ENCODE results near the gene TEX35. TPM values are rescaled to one million over a fixed set of nuclear protein-coding genes. Genes with fewer than 3 reads are reported as not detected.

TEX35 gene
- total and polyA plus RNA-seq, 3 donors from 2014 or later: 32.1 to 131 (median 69.9) TPM

DNA sequence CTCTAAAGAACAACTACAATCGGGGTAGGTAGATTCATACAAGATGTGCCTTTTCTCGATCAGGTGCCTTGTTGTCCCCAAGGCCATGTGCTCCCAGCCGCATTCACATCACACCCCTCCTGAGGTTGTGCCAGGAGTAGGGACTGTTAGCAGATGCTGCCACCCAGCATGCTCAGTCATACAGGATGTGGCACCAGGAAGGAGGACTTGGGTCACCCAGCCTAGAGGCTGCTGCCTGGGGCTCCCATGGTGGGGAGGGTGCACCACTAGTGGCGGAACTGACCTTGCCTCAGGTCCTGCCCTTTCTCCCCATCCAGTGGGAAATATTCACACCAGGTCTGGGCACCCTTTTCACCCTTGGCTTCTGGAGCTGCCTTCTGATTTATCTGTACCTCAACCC is 8.3 kb downstream of the TEX35 start:
- intact Hi-C loops (cut with DNase I; ENCODE audit: low total_unique reads): no loop called here
- no peaks in the 10 kb centered on the region for H3K9me3 ChIP-seq
- 97 to 100% methylated on average over 3 to 4 of the region's 4 CpGs for WGBS, 2 donors
- no peaks in the 10 kb centered on the region for H3K4me1 ChIP-seq
- no peaks in the 10 kb centered on the region for H3K36me3 ChIP-seq (ENCODE audit: low read depth, missing control alignments)
- no peak overlapping the region for H3K27ac ChIP-seq
- H3K27me3 ChIP-seq: no peaks in the 10 kb centered on the region
- no peak overlapping the region for H3K4me3 ChIP-seq
- DNase-seq: no peak
- TF ChIP-seq, protein P1, sequence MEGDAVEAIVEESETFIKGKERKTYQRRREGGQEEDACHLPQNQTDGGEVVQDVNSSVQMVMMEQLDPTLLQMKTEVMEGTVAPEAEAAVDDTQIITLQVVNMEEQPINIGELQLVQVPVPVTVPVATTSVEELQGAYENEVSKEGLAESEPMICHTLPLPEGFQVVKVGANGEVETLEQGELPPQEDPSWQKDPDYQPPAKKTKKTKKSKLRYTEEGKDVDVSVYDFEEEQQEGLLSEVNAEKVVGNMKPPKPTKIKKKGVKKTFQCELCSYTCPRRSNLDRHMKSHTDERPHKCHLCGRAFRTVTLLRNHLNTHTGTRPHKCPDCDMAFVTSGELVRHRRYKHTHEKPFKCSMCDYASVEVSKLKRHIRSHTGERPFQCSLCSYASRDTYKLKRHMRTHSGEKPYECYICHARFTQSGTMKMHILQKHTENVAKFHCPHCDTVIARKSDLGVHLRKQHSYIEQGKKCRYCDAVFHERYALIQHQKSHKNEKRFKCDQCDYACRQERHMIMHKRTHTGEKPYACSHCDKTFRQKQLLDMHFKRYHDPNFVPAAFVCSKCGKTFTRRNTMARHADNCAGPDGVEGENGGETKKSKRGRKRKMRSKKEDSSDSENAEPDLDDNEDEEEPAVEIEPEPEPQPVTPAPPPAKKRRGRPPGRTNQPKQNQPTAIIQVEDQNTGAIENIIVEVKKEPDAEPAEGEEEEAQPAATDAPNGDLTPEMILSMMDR (IDR thresholded peaks at IDR 0.05): no peak
- no peak for TF ChIP-seq POLR2A (IDR thresholded peaks at IDR 0.05)

DNA sequence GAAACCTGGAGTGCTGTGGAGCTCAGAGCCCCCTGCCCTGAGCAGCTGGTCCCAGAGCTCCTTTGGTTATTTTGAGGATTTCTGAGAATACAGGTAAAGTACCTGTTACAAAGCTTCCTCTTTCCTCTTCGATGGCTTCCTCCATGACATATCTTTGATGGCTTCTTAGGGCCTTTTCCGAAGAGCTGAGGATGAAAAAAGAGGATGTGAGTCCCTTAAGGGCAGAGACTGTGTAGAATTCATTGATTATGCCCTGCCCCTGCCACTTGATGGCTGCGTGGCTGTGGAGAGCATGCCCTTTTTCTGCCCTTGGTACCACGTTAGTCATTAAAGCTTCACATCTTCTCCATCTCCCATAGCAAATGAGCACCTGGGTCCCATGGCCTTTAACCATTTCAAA is 14.2 kb downstream of the TEX35 start:
- DNase-seq: no peak
- Histone ChIP-seq H3K4me1 (no peaks in the 10 kb centered on the region), H3K27ac (no peak overlapping the region), H3K27me3 (no peaks in the 10 kb centered on the region), H3K36me3 (ENCODE audit: low read depth, missing control alignments) (no peaks in the 10 kb centered on the region), H3K4me3 (no peak overlapping the region), H3K9me3 (no peaks in the 10 kb centered on the region)
- intact Hi-C loops (cut with DNase I; ENCODE audit: low total_unique reads): no loop called here
- TF ChIP-seq, protein P1 (IDR thresholded peaks at IDR 0.05): no peak
- TF ChIP-seq POLR2A (IDR thresholded peaks at IDR 0.05): no peak
- WGBS, 2 donors: 88% methylated on average over 4 of the region's 4 CpGs

DNA sequence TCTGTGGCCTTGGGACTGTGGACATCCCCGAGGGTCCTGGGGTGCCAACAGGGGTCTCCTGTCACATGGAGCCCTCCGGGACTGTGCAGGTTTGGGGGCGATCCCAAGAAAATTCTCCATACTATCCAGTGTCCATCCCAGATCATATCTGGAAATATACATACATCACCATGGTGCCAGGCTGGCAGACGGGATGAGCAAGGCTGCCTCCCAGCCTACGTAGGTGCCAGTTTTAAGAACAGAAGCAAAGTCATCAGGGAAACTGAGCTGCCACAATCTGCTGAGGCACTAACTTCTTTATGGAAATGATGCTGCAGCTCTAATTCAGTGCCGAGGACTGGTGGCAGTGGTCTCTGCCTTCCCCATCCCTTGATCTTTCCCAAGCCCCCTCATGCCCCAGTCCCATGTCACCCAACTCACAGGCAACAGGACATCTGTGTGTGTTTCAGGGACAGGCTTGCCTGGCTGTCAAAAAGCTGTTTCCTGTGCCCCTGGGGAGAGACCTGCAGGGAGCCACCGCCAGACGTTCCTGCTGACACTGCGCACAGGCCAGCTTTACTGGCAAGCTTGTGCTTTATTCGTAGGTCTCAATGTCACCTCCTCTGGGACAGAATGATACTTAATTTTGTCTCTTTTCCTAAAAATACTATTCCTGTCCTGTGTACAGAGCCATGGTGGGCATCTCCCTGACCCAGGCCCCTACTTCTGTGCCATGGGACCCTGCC is 15.5 kb downstream of the TEX35 start:
- no peaks in the 10 kb centered on the region for H3K4me1 ChIP-seq
- WGBS, 2 donors: 90 to 95% methylated on average over 9 to 10 of the region's 10 CpGs
- no peaks in the 10 kb centered on the region for H3K27me3 ChIP-seq
- no peak for TF ChIP-seq POLR2A (IDR thresholded peaks at IDR 0.05)
- TF ChIP-seq, protein P1 (IDR thresholded peaks at IDR 0.05): no peak
- H3K27ac ChIP-seq: no peak overlapping the region
- no peak for DNase-seq
- no peaks in the 10 kb centered on the region for H3K36me3 ChIP-seq (ENCODE audit: low read depth, missing control alignments)
- no peak overlapping the region for H3K4me3 ChIP-seq
- H3K9me3 ChIP-seq: no peaks in the 10 kb centered on the region
- intact Hi-C loops (cut with DNase I; ENCODE audit: low total_unique reads): no loop called here

DNA sequence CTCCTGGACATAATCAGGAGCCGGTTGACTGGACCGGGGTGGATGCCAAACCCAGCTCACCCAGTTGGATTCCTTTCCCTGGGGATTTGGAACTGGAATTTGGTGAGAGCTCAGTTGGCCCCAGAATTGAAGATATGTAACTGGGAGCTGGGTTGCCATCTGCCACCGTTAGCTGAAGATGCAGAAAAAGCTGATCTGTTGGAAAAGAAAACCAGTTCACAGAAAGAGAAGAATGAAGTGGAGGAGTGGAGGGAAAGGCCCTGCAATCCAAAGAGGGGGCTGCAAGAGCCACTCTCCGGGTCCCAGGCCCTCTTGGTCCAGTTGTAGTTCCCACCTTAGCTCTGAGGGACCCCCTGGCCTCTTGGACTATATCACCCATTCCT is 16.0 kb downstream of the TEX35 start:
- TF ChIP-seq, protein P1 (IDR thresholded peaks at IDR 0.05): no peak
- TF ChIP-seq POLR2A (IDR thresholded peaks at IDR 0.05): no peak
- intact Hi-C loops (cut with DNase I; ENCODE audit: low total_unique reads): no loop called here
- H3K27me3 ChIP-seq: no peaks in the 10 kb centered on the region
- no peak for DNase-seq
- no peak overlapping the region for H3K4me3 ChIP-seq
- 83 to 93% methylated on average over 2 to 4 of the region's 4 CpGs for WGBS, 2 donors
- H3K27ac ChIP-seq: no peak overlapping the region
- no peaks in the 10 kb centered on the region for H3K36me3 ChIP-seq (ENCODE audit: low read depth, missing control alignments)
- no peaks in the 10 kb centered on the region for H3K9me3 ChIP-seq
- H3K4me1 ChIP-seq: no peaks in the 10 kb centered on the region

Data from testis (tissue), 3 donors.